NCI-H1092 treated with DMSO at 0.1 percent for 48 hours (cell line): ENCODE data around the gene IMPDH2.

Source experiments
- DNase-seq: peaks from one replicate; lab custom pipeline; 2025; lab: John Stamatoyannopoulos, UW

Gene IMPDH2

DNA sequence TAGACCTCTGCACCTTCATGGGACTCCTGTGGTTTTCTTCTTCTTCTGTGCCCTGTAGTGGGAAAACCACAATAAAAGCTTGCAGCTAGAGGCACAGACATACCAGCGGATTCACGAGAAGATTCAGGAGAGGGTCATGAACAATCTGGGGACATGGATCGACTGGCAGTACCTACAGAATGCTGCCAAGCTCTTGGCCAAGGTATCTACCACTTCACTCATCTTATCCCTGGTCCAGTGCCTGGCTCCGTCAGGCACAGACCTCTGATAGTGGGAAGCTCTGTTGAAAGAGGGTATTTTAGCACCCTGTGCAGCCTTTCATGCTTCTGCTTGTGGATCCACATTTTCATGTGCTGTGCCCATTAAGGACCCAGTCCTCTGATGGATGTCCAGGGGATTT lies 48.9 kb downstream of the IMPDH2 start:
- no peak for DNase-seq

DNA sequence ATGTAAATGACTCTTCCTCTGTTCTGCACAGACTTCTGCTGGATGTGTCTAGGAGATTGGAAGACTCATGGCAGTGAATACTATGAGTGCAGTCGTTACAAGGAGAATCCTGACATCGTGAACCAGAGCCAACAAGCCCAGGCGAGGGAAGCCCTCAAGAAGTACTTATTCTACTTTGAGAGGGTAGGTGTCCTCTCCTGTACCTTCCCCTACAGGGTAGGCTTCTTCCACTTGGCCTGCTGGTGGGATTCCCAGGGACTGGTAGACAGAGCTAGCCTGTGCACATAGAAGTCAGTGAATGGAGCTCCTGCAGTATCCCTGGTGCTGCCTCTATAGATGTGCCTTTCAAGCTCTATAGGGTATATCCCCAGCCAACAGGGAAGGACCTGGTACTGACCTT lies 49.7 kb downstream of the IMPDH2 start:
- no peak for DNase-seq
